WERI-Rb-1 (cell line): ENCODE results near the gene C13orf42.
"Not testable (repeated sequence)": the region's sequence is repeated elsewhere in the genome, so short reads cannot be mapped to it uniquely, and the experiment has no call there.

Source experiments
- DNase-seq: peaks from one replicate; pipeline ENCODE4 v3.0.0-alpha.2; 2020
- H3K27ac ChIP-seq: fragments of 250-450 bp; sonication (Bioruptor Pico); 2 replicates; pipeline ENCODE4 v1.5.1; 2020; ENCODE audit warnings: mild to moderate bottlenecking, moderate library complexity
- H3K27me3 ChIP-seq: fragments of 250-450 bp; sonication (Bioruptor Pico); 2 replicates; pipeline ENCODE4 v1.5.1; 2021; ENCODE audit warnings: mild to moderate bottlenecking, low read depth, moderate library complexity; ENCODE audit not compliant: insufficient read depth, severe bottlenecking
- H3K36me3 ChIP-seq: fragments of 250-450 bp; sonication (Bioruptor Pico); 2 replicates; pipeline ENCODE4 v1.5.1; 2020; ENCODE audit warnings: mild to moderate bottlenecking, moderate library complexity
- H3K4me3 ChIP-seq: 2 replicates; pipeline ENCODE4 v1.5.1; 2011; ENCODE audit warnings: low read depth, mild to moderate bottlenecking, control low read depth, low read length
- H3K9me3 ChIP-seq: fragments of 250-450 bp; sonication (Bioruptor Pico); 2 replicates; pipeline ENCODE4 v1.5.1; 2021; ENCODE audit warnings: mild to moderate bottlenecking, moderate library complexity; ENCODE audit not compliant: severe bottlenecking
- TF ChIP-seq, protein P1 (sequence below): IDR thresholded peaks from 2 replicates; pipeline ENCODE4 v1.5.1; 2011; ENCODE audit warnings: low read depth, mild to moderate bottlenecking, control low read depth, inconsistent platforms, low read length

The C13orf42 gene

GRCh38 chr13:51134763-51135365 is 23.8 kb upstream of the C13orf42 start:
- DNase-seq = no peak
- H3K4me3 ChIP-seq = no peak overlapping the region
- H3K9me3 ChIP-seq = no peaks in the 10 kb centered on the region
- H3K27ac ChIP-seq = no peak overlapping the region
- no peaks in the 10 kb centered on the region for H3K27me3 ChIP-seq
- no peaks in the 10 kb centered on the region for H3K36me3 ChIP-seq
- TF ChIP-seq, protein P1, sequence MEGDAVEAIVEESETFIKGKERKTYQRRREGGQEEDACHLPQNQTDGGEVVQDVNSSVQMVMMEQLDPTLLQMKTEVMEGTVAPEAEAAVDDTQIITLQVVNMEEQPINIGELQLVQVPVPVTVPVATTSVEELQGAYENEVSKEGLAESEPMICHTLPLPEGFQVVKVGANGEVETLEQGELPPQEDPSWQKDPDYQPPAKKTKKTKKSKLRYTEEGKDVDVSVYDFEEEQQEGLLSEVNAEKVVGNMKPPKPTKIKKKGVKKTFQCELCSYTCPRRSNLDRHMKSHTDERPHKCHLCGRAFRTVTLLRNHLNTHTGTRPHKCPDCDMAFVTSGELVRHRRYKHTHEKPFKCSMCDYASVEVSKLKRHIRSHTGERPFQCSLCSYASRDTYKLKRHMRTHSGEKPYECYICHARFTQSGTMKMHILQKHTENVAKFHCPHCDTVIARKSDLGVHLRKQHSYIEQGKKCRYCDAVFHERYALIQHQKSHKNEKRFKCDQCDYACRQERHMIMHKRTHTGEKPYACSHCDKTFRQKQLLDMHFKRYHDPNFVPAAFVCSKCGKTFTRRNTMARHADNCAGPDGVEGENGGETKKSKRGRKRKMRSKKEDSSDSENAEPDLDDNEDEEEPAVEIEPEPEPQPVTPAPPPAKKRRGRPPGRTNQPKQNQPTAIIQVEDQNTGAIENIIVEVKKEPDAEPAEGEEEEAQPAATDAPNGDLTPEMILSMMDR = no peak

DNA sequence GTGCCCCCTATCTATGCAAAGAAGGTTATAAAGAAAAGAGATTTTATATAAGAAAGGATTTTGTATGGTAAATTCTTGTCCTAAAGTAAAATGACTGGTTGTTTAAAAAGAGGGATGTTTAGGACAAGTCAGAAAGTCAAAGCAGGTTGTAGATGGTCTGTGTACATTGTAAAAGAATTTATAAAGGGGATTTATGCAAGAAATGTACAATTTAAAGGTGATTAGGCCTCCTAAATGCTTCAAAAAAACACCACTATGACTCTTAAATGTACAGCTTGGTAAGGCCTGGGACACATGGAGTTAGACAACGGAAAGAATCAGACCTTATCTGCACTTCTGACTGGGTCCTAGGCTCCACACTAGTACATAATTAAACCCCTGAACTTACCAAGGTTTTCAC is 19.3 kb upstream of the C13orf42 start:
- Histone ChIP-seq H3K36me3 (no peaks in the 10 kb centered on the region), H3K27ac (no peak overlapping the region), H3K9me3 (no peaks in the 10 kb centered on the region), H3K4me3 (no peak overlapping the region), H3K27me3 (no peaks in the 10 kb centered on the region)
- DNase-seq = no peak
- TF ChIP-seq, protein P1 = no peak

DNA sequence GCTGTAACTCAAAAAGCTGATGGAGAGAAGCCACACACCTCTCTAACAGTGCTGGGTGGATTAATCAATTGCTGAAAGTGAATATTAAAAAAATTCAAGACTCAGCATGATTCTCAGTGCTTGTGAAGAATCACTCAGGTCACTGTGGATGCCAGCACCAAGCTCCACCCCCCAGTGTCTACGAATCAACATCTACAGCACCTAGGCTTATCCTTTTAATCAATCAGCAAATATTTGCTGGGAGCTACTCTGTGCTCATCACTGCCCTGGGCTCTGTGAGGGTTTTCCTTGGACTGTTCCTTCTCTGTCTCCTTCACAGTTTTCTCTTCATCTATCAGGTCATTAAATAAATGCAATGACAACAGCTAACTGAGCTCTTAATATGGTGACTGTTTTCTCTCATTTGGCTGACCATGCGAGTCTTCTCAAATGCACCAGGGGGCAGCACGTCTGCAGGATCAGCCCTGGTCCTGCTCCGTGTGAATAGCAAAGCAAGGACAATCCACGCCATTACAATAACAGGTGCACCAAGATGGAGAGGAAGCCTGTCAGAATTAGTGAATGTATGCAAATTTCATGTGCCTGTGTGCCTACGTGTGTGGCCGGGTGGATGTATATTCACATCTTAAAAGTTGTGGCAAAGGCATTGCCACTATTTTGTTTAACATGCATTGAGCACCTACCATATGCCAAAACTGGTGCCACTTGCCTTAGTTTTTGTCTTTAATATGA is 14.6 kb upstream of the C13orf42 start:
- Histone ChIP-seq H3K27me3 (no peaks in the 10 kb centered on the region), H3K4me3 (no peak overlapping the region), H3K9me3 (no peaks in the 10 kb centered on the region), H3K36me3 (no peaks in the 10 kb centered on the region), H3K27ac (no peak overlapping the region)
- TF ChIP-seq, protein P1 = peak; percentile 68
- DNase-seq = peak; percentile 42

DNA sequence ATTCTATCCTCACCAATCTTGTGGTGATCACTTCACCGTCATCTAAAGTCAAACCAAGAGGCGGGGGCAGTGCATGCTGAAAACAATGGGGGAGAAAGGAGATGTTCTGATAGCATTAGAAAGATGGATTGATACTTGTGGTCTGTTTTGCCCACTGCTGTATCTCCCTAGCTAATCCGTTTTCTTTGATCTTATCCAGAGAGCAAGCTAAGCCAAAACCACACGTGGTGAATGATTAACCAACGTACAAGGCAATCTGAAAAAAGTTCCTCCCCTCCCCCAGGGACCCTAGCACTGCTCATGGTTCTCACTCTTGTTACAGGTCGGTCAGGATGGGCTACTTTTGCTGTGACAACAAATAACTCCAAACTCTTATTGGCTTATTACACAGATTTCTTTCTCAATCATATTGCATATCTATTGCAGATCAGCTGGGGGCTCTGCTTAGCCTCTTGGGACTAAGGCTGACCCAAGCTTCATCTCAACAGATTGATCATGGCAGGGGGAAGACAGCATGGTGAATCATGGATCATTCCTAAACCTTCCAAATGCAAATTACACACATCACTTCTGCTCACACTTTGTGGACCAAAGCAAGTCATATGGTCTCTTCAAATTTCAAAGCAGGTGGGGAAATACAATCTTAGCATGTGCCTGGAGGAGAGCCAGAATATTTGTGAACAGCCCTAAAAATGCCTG is 11.9 kb upstream of the C13orf42 start:
- Histone ChIP-seq H3K9me3 (no peaks in the 10 kb centered on the region), H3K27me3 (no peaks in the 10 kb centered on the region), H3K36me3 (no peaks in the 10 kb centered on the region), H3K27ac (peak overlapping the region; percentile 9; the same call in 1 of the 2 replicates), H3K4me3 (no peak overlapping the region)
- peak; percentile 38 for DNase-seq
- TF ChIP-seq, protein P1 = no peak

DNA sequence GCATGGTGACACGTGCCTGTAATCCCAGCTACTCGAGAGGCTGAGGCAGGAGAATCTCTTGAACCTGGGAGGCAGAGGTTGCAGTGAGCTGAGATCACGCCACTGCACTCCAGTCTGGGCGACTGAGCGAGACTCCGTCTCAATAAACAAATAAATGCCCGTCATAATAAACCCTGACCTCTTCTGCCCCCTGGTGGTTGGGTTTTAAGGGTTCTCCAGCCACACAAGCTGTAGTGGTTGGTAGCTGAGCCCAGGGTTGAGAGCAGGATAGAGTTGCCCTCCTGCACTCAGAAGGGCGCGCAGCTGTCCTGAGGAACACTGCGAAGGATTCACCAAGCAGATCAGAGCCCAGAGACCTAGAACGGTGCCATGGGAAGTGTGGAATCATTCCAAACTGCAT is 9.8 kb upstream of the C13orf42 start:
- not testable (repeated sequence) for H3K4me3 ChIP-seq, H3K36me3 ChIP-seq, H3K27me3 ChIP-seq, H3K9me3 ChIP-seq, H3K27ac ChIP-seq
- peak; percentile 25 for DNase-seq

- TF ChIP-seq, protein P1 = no peak
- no peaks in the 10 kb centered on the region for H3K36me3 ChIP-seq
- no peaks in the 10 kb centered on the region for H3K27me3 ChIP-seq
- no peak overlapping the region for H3K4me3 ChIP-seq
- H3K9me3 ChIP-seq = no peaks in the 10 kb centered on the region
- DNase-seq = no peak
- H3K27ac ChIP-seq = no peak overlapping the region
These were observed 7.8 kb upstream of the C13orf42 start for GRCh38 chr13:51118809-51119431.
